Measurements from ENCODE around the gene ADGRL4.

DNA sequence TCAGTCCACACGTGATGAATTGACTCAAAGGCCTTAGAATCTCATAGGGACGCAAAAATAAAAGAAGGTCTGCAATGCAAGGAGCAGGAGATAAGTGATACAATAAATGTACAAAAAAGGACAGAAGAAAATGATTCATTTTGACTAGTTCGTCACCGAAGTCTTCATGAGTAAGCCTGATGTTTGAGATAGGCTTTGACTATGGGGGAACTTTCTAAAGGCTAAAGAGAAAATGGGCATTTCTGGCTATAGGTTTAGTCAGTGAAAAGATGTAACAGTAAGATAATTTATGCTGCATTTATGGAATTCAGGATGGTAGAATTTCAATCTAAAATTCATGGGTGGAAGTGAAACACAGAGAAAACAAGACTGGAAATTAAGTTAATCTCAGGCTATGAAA is 163.0 kb downstream of the ADGRL4 start:
- TF ChIP-seq POLR2A (IDR thresholded peaks at IDR 0.05; ENCODE audit: low read depth, low read length) (no peak), POLR2AphosphoS5 (IDR thresholded peaks at IDR 0.05; ENCODE audit: low read depth, low read length) (no peak), TAF1 (IDR thresholded peaks at IDR 0.05; ENCODE audit: borderline replicate concordance, low read depth, low read length) (no peak)
